ENCODE measurements around the gene AMPH. TPM values are rescaled to one million over a fixed set of nuclear protein-coding genes. Genes with fewer than 3 reads are reported as not detected.
"Not testable (repeated sequence)": the region's sequence is repeated elsewhere in the genome, so short reads cannot be mapped to it uniquely, and the experiment has no call there.

The AMPH gene
- total RNA-seq, 1 donor from 2014 or later = 0.23 TPM

DNA sequence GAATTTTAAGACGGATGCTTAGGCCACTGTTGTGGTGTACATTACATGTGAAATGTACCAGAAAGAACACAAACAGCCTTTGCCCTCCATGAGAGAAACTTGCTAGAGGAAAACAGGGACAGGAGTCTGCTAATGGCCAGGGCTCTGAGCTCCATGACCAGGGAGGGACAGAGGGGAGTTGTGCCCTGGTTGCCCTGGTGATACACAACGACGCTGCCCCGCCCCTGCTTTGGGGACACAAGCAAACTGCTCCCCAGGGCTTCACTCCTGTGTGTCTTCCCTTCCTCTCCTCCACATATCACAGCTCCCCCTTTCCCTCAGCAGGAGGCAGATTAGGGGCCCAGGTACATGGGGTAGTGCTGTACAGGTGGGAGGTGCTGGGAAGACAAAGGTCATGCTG, 36.2 kb downstream of the AMPH start:
- Mint-ChIP-seq H3K27ac (no peak overlapping the region), H3K4me3 (ENCODE audit: low read depth) (no peak overlapping the region), H3K9me3 (no peaks in the 10 kb centered on the region), H3K27me3 (ENCODE audit: low read depth) (no peaks in the 10 kb centered on the region), H3K4me1 (ENCODE audit: low read depth) (no peaks in the 10 kb centered on the region), H3K36me3 (ENCODE audit: low read depth) (no peaks in the 10 kb centered on the region)
- DNase-seq (ENCODE audit: low spot score) = no peak
- intact Hi-C loops (cut with micrococcal nuclease) = no loop called here

DNA sequence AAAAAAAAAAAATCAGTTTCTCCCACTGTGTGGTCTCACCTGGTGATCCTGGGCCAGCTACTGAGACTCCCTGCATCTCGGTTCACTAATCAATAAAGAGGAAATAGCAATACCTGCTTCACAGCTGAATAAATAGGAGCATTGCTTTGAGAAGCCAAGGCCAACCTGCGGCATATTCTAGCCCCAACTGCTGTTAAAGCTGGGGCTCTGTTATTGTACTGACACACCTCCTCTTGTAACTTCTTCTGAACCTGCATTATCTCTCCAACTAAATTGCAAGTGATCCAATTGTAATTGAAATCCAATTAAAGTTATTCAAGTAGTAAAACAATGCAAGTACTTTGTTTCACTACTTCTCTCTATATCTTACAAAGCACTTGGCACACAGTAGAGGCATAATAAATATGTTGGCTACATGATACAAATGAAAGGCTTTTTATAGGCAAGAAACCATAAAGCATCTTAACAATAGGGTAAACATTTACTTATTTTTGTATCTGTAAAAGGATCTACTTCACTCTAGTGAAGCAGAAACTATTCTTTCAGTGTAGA, 38.4 kb downstream of the AMPH start:
- intact Hi-C loops (cut with micrococcal nuclease) = no loop called here
- Mint-ChIP-seq H3K4me1 (ENCODE audit: low read depth) (no peaks in the 10 kb centered on the region), H3K4me3 (ENCODE audit: low read depth) (no peak overlapping the region), H3K27me3 (ENCODE audit: low read depth) (no peaks in the 10 kb centered on the region), H3K9me3 (no peaks in the 10 kb centered on the region), H3K36me3 (ENCODE audit: low read depth) (no peaks in the 10 kb centered on the region), H3K27ac (no peak overlapping the region)
- DNase-seq (ENCODE audit: low spot score) = no peak

DNA sequence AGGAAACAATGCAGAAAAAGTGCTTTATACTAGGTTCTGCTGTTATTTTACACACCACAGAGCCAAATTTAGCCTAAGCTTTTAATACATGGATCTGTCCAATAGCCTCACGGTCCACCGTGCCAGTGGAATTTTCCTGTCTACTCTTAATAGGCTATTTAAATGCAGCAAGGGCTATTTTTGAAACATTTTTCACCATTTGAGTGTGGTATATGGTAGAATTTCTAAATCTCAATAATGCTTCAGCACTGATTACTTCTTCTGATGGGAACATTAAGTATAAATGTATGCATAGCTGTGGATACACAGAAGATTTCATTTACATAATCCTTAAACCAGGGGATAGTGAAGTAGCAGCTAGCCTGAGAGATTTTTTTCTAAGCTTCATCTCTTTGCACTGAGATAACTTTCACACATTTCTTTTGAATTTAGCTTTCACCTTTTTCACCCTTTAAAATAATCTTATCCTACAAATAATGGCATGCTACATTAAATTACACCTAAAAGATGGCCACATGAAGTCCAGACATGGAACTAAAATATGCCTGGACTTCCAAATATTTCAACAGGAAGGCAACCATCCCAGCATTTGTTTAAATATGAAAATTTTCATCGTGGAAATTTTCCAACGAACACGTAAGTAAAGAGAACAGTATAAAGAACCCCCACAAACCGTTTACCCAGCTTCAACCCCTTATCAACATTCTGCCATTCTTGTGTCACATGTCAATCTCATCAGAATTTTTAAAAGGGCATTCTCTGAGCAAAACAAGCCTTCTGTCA, 45.4 kb downstream of the AMPH start:
- DNase-seq (ENCODE audit: low spot score) = no peak
- Mint-ChIP-seq H3K9me3 (no peaks in the 10 kb centered on the region), H3K4me3 (ENCODE audit: low read depth) (no peak overlapping the region), H3K27ac (no peak overlapping the region), H3K36me3 (ENCODE audit: low read depth) (no peaks in the 10 kb centered on the region), H3K27me3 (ENCODE audit: low read depth) (no peaks in the 10 kb centered on the region), H3K4me1 (ENCODE audit: low read depth) (no peaks in the 10 kb centered on the region)
- intact Hi-C loops (cut with micrococcal nuclease) = no loop called here

DNA sequence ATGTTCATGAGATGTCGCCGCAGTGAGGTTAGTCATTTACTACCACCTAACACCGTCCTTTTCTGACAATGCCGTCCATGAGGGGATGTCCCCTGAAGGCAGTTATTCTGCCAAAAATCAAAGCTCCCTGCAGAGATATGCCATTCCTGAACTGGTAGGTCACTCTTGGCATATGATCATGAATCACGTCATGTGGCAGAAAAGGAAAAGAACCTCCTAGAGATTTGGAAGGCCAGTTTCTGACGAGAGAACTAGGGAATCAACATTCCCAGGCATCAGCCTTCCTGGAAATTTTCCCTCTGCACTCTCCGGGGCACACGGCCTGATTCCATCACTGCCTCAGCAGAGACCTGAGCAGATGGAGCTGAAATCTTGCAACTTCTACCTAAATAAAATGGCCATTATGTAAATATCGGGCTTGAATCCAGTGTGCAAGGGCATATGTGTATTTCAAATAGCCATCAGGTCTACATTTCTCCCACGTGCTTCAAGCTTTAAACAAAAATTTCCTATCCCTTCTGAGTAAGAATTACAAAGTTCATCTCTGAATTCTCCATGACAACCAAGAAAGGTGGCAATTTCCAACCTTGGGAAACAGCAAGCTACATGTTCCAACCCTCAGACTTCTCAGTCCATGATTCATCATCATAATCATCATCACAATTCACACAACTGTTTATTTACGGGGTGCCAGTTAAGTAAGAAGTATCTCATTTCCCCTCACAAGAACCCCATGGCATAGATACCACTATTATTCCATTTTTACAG, 46.5 kb downstream of the AMPH start:
- H3K36me3 Mint-ChIP-seq (ENCODE audit: low read depth) = no peaks in the 10 kb centered on the region
- intact Hi-C loops (cut with micrococcal nuclease) = no loop called here

DNA sequence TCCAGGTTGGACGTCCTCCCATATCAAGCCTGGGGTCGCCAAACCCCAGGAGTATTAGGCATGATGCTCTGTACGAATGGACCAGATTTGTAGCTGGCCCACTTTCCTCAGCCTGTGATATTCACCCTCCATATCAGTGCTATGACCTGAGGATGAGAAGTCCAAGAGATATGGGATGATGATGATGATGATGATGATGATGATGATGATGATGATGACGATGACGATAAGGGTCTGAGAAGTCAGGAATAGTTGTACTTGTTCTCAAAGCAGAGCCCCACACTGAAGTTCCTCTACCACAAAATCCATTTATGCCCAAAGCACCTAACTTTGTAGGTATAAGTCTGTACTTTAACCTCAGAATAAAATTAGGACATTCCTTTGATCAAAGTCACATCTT, 50.7 kb downstream of the AMPH start:
- no peak overlapping the region for H3K27ac Mint-ChIP-seq
- no peaks in the 10 kb centered on the region for H3K27me3 Mint-ChIP-seq (ENCODE audit: low read depth)
- no peaks in the 10 kb centered on the region for H3K4me1 Mint-ChIP-seq (ENCODE audit: low read depth)
- intact Hi-C loops (cut with micrococcal nuclease) = no loop called here
- no peak for DNase-seq (ENCODE audit: low spot score)
- peaks cover 9% of the 10 kb centered on the region for H3K9me3 Mint-ChIP-seq
- no peaks in the 10 kb centered on the region for H3K36me3 Mint-ChIP-seq (ENCODE audit: low read depth)
- no peak overlapping the region for H3K4me3 Mint-ChIP-seq (ENCODE audit: low read depth)

More for the DNA sequence above, 46.5 kb downstream of the AMPH start:
- Mint-ChIP-seq H3K27ac (no peak overlapping the region), H3K27me3 (ENCODE audit: low read depth) (no peaks in the 10 kb centered on the region), H3K4me3 (ENCODE audit: low read depth) (no peak overlapping the region), H3K9me3 (no peaks in the 10 kb centered on the region), H3K4me1 (ENCODE audit: low read depth) (no peaks in the 10 kb centered on the region)
- DNase-seq (ENCODE audit: low spot score) = no peak

DNA sequence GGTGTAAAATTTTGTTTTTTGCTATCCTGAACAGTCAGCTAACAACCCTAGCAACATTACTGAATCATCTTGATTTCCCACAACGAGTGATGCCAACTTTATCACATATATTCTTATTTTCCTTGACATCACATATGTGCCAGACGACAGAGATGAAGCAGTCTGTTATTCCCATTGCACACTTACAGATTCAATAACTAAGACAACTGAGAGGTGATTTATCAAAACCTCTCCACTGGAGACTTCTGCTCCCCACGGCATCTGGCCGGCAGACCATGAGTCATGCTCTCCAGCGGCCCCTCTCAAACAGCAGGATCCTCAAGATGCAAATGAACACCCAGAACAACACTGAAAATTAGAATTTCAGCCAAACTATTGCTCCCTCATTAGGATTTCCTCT, 57.1 kb downstream of the AMPH start:
- intact Hi-C loops (cut with micrococcal nuclease) = no loop called here
- Mint-ChIP-seq H3K9me3 (peaks cover 18% of the 10 kb centered on the region), H3K27ac (no peak overlapping the region), H3K4me3 (ENCODE audit: low read depth) (no peak overlapping the region), H3K36me3 (ENCODE audit: low read depth) (no peaks in the 10 kb centered on the region), H3K4me1 (ENCODE audit: low read depth) (no peaks in the 10 kb centered on the region), H3K27me3 (ENCODE audit: low read depth) (no peaks in the 10 kb centered on the region)
- no peak for DNase-seq (ENCODE audit: low spot score)

DNA sequence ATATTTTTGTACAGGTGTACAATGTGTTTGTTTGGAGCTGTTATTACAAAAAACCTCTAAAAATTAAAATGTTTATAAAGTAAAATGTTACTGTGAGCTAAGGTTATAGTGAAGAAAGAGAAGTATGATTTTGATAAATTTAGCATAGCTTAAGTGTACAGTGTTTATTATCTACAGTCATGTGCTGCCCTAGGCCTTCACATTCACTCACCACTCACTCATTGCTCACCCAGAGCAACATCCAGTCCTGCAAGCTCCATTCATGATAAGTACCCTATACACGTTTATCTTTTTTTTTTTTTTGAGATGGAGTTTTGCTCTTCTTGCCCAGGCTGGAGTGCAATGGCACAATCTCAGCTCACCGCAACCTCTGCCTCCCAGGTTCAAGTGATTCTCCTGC, 59.6 kb downstream of the AMPH start:
- H3K36me3 Mint-ChIP-seq (ENCODE audit: low read depth); DNase-seq (ENCODE audit: low spot score); H3K4me1 Mint-ChIP-seq (ENCODE audit: low read depth); H3K27me3 Mint-ChIP-seq (ENCODE audit: low read depth); H3K4me3 Mint-ChIP-seq (ENCODE audit: low read depth); H3K27ac Mint-ChIP-seq; intact Hi-C loops (cut with micrococcal nuclease): not testable (repeated sequence)
- H3K9me3 Mint-ChIP-seq = peaks cover 18% of the 10 kb centered on the region

DNA sequence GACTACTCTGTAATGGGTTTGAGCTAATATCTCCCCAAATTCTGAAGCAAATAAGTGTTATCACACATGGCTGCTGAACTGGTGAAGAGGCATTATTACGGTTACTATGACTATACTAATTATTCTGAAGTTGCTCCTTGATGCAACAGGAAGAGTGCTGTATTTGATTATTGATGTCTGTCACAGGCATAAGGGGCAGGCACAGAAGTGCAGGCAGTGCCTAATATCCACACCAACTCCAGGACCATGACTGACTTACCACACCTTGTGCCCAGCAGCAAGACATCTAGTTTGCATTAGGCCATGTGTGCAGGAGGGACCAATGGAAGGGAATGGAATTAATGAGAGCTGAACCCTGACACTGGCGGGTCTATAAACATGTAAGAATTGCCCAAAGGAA, 62.7 kb downstream of the AMPH start:
- intact Hi-C loops (cut with micrococcal nuclease) = no loop called here

DNA sequence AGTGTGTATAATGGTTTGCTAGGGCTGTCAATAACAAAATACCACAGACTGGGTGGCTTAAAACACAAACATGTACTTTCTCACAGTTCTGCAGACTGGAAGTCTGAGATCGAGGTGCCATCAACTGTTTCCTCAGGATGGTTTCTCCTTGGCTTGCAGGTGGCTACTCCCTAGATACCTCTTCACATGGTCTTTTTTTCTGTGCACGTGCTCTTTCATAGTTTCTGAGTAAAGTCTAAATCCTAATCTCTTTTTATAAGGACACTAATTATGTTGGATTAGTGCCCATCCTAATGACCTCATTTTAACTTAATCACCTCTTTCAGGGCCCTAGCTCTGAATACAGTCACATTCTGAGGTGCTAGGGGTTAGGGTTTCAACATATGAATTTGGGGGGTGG, 65.9 kb downstream of the AMPH start:
- no peaks in the 10 kb centered on the region for H3K9me3 Mint-ChIP-seq
- H3K36me3 Mint-ChIP-seq (ENCODE audit: low read depth) = no peaks in the 10 kb centered on the region
- no peak for DNase-seq (ENCODE audit: low spot score)
- intact Hi-C loops (cut with micrococcal nuclease) = no loop called here
- peaks cover 14% of the 10 kb centered on the region for H3K27me3 Mint-ChIP-seq (ENCODE audit: low read depth)
- no peaks in the 10 kb centered on the region for H3K4me1 Mint-ChIP-seq (ENCODE audit: low read depth)
- no peak overlapping the region for H3K27ac Mint-ChIP-seq
- H3K4me3 Mint-ChIP-seq (ENCODE audit: low read depth) = no peak overlapping the region

More for the DNA sequence above, 62.7 kb downstream of the AMPH start:
- no peak for DNase-seq (ENCODE audit: low spot score)
- H3K27ac Mint-ChIP-seq = no peak overlapping the region
- no peaks in the 10 kb centered on the region for H3K36me3 Mint-ChIP-seq (ENCODE audit: low read depth)
- H3K4me1 Mint-ChIP-seq (ENCODE audit: low read depth) = no peaks in the 10 kb centered on the region
- H3K27me3 Mint-ChIP-seq (ENCODE audit: low read depth) = peaks cover 10% of the 10 kb centered on the region
- no peaks in the 10 kb centered on the region for H3K9me3 Mint-ChIP-seq
- H3K4me3 Mint-ChIP-seq (ENCODE audit: low read depth) = no peak overlapping the region

DNA sequence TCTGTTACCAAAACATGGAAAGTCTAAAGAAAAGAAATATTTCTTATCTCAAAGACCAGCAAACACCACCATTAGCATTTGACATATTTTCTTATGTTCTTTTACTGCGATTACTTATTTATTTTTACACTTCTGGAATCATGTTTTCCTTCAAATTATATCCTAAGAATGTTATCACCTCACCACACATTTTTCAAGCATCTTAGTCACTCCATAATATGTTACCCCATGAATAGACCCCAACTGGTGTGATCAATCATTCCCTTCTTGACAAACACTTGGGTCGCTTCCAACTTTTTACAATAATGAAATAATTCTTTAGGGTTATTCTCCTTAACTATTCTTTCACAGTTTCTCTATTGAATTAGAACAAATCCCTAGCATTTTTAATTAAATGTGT, 67.4 kb downstream of the AMPH start:
- H3K36me3 Mint-ChIP-seq (ENCODE audit: low read depth) = no peaks in the 10 kb centered on the region
- no peaks in the 10 kb centered on the region for H3K9me3 Mint-ChIP-seq
- no peak overlapping the region for H3K27ac Mint-ChIP-seq
- peaks cover 14% of the 10 kb centered on the region for H3K27me3 Mint-ChIP-seq (ENCODE audit: low read depth)
- DNase-seq (ENCODE audit: low spot score) = no peak
- H3K4me1 Mint-ChIP-seq (ENCODE audit: low read depth) = no peaks in the 10 kb centered on the region
- intact Hi-C loops (cut with micrococcal nuclease) = no loop called here
- H3K4me3 Mint-ChIP-seq (ENCODE audit: low read depth) = no peak overlapping the region

DNA sequence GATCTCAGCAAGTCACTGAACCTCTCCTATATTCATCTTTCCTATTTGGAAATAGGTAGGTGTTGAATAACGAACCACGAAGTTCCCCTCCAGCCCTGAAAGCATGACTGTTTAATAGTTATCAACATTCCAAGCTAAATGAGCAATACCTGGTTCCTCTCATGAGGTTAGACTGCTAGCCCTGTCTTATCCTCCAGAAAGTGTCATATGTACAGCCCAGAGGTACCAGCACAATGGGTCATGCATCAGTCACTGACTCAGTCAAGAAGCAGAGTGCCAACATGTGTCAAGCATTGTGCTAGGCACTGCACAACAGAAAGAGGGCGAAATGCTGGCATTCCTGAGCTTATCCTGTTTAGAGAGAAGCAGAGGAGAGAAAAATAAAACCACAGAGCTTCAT, 70.0 kb downstream of the AMPH start:
- H3K9me3 Mint-ChIP-seq = no peaks in the 10 kb centered on the region
- peaks cover 9% of the 10 kb centered on the region for H3K27me3 Mint-ChIP-seq (ENCODE audit: low read depth)
- H3K36me3 Mint-ChIP-seq (ENCODE audit: low read depth) = no peaks in the 10 kb centered on the region
- no peaks in the 10 kb centered on the region for H3K4me1 Mint-ChIP-seq (ENCODE audit: low read depth)
- no peak overlapping the region for H3K27ac Mint-ChIP-seq
- intact Hi-C loops (cut with micrococcal nuclease) = no loop called here
- DNase-seq (ENCODE audit: low spot score) = no peak
- H3K4me3 Mint-ChIP-seq (ENCODE audit: low read depth) = no peak overlapping the region

DNA sequence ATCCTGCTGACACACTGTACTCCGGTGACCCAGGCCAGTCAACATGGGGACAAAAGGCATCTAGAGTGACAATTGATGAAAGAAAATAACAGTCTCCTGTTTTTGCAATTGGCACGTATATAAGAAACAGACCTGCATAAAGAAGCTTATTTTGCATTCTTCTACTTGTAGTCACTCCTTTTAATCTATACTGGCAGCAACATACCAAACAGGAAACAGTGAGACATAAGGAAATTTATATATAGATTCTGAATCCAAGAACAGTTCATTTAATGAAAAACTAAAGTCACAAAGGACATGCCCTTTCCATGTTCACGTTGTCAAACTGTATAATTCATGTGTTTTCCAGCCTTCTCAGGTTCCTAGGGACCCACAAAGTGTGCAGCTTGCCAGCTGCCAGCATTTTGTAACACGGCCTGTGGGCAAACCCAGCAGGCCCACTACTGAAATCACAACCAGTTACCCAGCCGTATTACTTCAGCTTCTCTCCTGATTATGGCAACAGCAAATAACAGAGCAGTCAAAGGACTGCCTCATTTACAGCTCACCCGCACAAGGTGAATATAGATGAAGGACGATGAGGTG, 72.3 kb downstream of the AMPH start:
- H3K27me3 Mint-ChIP-seq (ENCODE audit: low read depth) = peaks cover 8% of the 10 kb centered on the region
- no peaks in the 10 kb centered on the region for H3K36me3 Mint-ChIP-seq (ENCODE audit: low read depth)
- no peaks in the 10 kb centered on the region for H3K9me3 Mint-ChIP-seq
- intact Hi-C loops (cut with micrococcal nuclease) = no loop called here
- no peak for DNase-seq (ENCODE audit: low spot score)
- H3K4me3 Mint-ChIP-seq (ENCODE audit: low read depth) = no peak overlapping the region
- no peak overlapping the region for H3K27ac Mint-ChIP-seq
- no peaks in the 10 kb centered on the region for H3K4me1 Mint-ChIP-seq (ENCODE audit: low read depth)

DNA sequence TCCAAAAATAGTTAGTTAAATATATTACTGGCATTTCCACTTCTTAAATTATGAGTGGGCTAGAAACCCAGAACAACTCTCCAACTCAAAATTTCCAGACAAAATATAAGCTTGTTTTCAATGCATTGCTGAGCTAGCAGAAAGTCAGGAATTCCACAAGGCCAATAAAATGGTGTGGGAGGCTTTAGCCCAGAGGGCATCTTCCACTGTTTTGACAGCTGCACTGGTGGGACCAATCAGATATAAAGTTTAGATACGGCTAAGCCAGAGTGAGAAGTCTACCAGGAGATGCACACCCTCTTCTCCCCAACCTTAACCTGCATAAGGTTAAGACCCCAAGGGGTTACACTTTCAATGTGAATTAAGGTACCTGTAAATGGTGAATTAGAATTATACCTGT, 76.6 kb downstream of the AMPH start:
- Mint-ChIP-seq H3K27me3 (ENCODE audit: low read depth) (peaks cover 11% of the 10 kb centered on the region), H3K4me3 (ENCODE audit: low read depth) (no peak overlapping the region), H3K27ac (no peak overlapping the region), H3K36me3 (ENCODE audit: low read depth) (no peaks in the 10 kb centered on the region), H3K9me3 (no peaks in the 10 kb centered on the region), H3K4me1 (ENCODE audit: low read depth) (no peaks in the 10 kb centered on the region)
- DNase-seq (ENCODE audit: low spot score) = no peak
- intact Hi-C loops (cut with micrococcal nuclease) = no loop called here

Measured in activated T-helper 2 cell treated with anti-CD3 and anti-CD28 coated beads, Interferon-gamma antibody, Interleukin-2, Interleukin-4, amounts not matched to agents 10 μg/mL and 5 μg/mL and 100 μg/mL, durations not matched to agents 14 hours and 24 hours and 36 hours (primary cell).